Heart right ventricle (tissue), 16 donors: ENCODE data around the gene NIT2. TPM values are rescaled to one million over a fixed set of nuclear protein-coding genes. Genes with fewer than 3 reads are reported as not detected.
"Not testable (repeated sequence)": the region's sequence is repeated elsewhere in the genome, so short reads cannot be mapped to it uniquely, and the experiment has no call there.

Experiments used
- ATAC-seq, 8 donors: fragments of 200-7000 bp; cut with Tn5 transposase; one replicate each; pipeline ENCODE4 v1.9.1; 2020; ENCODE audit warnings: mild to moderate bottlenecking in 8 of 8, moderate library complexity in 8 of 8, moderate number of reproducible peaks in 1 of 8
- DNase-seq, 2 donors: peaks; one replicate each; pipeline ENCODE4 v3.0.0-alpha.2; 2020
- H3K27ac ChIP-seq, 10 donors: fragments of 200-600 bp; sonication (generic) in 2 of 10; one replicate each; pipeline versions ENCODE4 v1.5.0 to v1.8.0; 2020 to 2022; ENCODE audit warnings: mild to moderate bottlenecking in 3 of 10
- H3K27me3 ChIP-seq, 7 donors: fragments of 200-600 bp; one replicate each; pipeline ENCODE4 v1.8.0; 2021 to 2022; ENCODE audit warnings: mild to moderate bottlenecking in 2 of 7
- H3K36me3 ChIP-seq, 9 donors: fragments of 200-600 bp; sonication (generic) in 1 of 9; one replicate each; pipeline versions ENCODE4 v1.5.0 to v1.8.0; 2020 to 2022; ENCODE audit warnings: mild to moderate bottlenecking in 2 of 9
- H3K4me1 ChIP-seq, 9 donors: fragments of 200-600 bp; sonication (generic) in 1 of 9; one replicate each; pipeline versions ENCODE4 v1.5.0 to v1.8.0; 2020 to 2022; ENCODE audit warnings: mild to moderate bottlenecking in 4 of 9
- H3K4me3 ChIP-seq, 10 donors: fragments of 200-600 bp; sonication (generic) in 2 of 10; one replicate each; pipeline versions ENCODE4 v1.5.0 to v1.8.0; 2020 to 2022; ENCODE audit warnings: mild to moderate bottlenecking in 7 of 10, moderate library complexity in 2 of 10
- H3K9me3 ChIP-seq, 11 donors: fragments of 200-600 bp in 10 of 11; sonication (generic) in 2 of 11; one replicate each; pipeline versions ENCODE4 v1.5.0 to v1.8.0; 2013 to 2022; ENCODE audit warnings: mild to moderate bottlenecking in 2 of 11, control low read depth in 1 of 11, moderate library complexity in 1 of 11
- CTCF ChIP-seq, 9 donors: fragments of 200-600 bp; sonication (generic) in 2 of 9; IDR thresholded peaks; one replicate each; pipeline versions ENCODE4 v1.5.0 to v1.8.0; 2021 to 2022; ENCODE audit warnings: antibody characterized with exemption in 9 of 9, mild to moderate bottlenecking in 5 of 9, moderate library complexity in 1 of 9
- WGBS, 2 donors: extraction: QIAGEN DNeasy Blood & Tissue Kit; methylation state at CpG; one replicate each; pipeline ENCODE4 v1.1.7; 2013; ENCODE audit warnings: inconsistent platforms in 1 of 2; 5-methylcytosine and 5-hydroxymethylcytosine counted together
- intact Hi-C, 10 donors: fragments of 100-400 bp; cut with DNase I; formaldehyde crosslinking; loops; one replicate each; pipeline versions ENCODE4 v1.11.1 to v1.14.2; 2022
- polyA plus RNA-seq, 2 donors: library from polyadenylated mRNA; stranded (reverse); fragments of 200-250 nt; gene quantifications; one replicate each; pipeline ENCODE4 v1.2.3, GENCODE V29; 2013
- total RNA-seq, 10 donors: library from RNA; stranded (reverse); fragmentation: NEBNext Ultra II Directional in 3 of 10; extraction: Animal tissue kit (Norgen Biotek cat#: 25700) in 3 of 10; gene quantifications; one replicate each; pipeline versions ENCODE4 v1.2.1 to v1.2.4, GENCODE V29; 2021 to 2023
- donor health status: Arrhythmogenic right ventricular cardiomyopathy.
- donor health status: ischemic (EF 13 %, LVEDD 7.1; RV severe dilation, severe dysfunction).
- donor health status: healthy with polysubstance abuse.
- donor health status: DM: no; HTN: yes; CAD: no.
- donor health status: DM: no; HTN: no; CAD: no.
- donor health status: ischemic (EF 25% LVEDD 6.9; RV normal size, moderate dysfunction).
- donor health status: ischemic (EF 25% LVEDD 5.7; RV mildly dilated, moderate dysfunction).
- donor health status: healthy.
- donor health status: DM: yes; HTN: yes; CAD: no.
- donor health status: Ischemic cardiomyopathy.
- donor health status: ischemic (EF 35%, LVEDD 5.7; RV mildly dilated, moderate dysfunction).
- donor health status: nonischemic (EF 11% LVEDD 7.7; RV severe dilation, severe dysfunction).
- donor health status: DM: yes; HTN: yes; CAD: no.
- donor health status: PGD.
- donor health status: ischemic (EF 29% LVEDD 5.4; RV normal size, mild dysfunction).
- donor health status: nonischemic (EF 23%, LVEDD 6.1; RV moderate dilation, normal function).

The NIT2 gene
- total and polyA plus RNA-seq, 12 donors: 14.7 to 56.7 (median 44.0) TPM

GRCh38 chr3:100338911-100339310 lies 4.4 kb downstream of the NIT2 start:
- intact Hi-C loops: loop anchor here in 3 of 10 donors (5.0 to 10.0 kb wide), 3 partner anchors 63 to 156 kb away; partner anchors contain the start of genes LNP1 (in 1 of the 3), TBC1D23 (in 1 of the 3), TMEM45A (in 1 of the 3) and TOMM70 (in 1 of the 3)
- Histone ChIP-seq H3K36me3 (peaks cover 0 to 52% (median 27%) of the 10 kb centered on the region in 9 donors), H3K9me3 (peaks cover 0 to 11% (median 0%) of the 10 kb centered on the region in 11 donors), H3K4me1 (peaks cover 0 to 20% (median 6%) of the 10 kb centered on the region in 9 donors), H3K27me3 (no peaks in the 10 kb centered on the region), H3K27ac (no peak overlapping the region), H3K4me3 (no peak overlapping the region)
- ATAC-seq (no peak), DNase-seq (peak in 1 of 2 donors; percentile 12)
- TF ChIP-seq CTCF (IDR thresholded peaks at IDR 0.05): no peak
- WGBS, 2 donors: 74 to 75% methylated on average over 10 of the region's 10 CpGs

DNA sequence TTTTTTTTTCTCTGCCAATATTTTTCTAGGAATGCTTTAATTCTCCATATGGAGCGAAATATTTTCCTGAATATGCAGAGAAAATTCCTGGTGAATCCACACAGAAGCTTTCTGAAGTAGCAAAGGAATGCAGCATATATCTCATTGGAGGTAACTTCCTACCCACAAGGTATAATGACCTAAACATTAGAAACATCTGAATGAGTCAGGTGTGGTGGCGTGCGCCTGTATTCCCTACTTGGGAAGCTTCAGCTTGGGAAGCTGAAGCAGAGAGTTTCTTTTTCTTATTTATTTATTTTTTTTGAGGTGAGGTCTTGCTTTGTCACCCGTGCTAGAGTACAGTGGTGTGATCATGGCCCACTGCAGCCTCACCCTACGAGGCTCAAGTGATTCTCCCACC lies 5.2 kb downstream of the NIT2 start:
- Histone ChIP-seq H3K9me3 (peaks cover 0 to 11% (median 0%) of the 10 kb centered on the region in 11 donors), H3K36me3 (peaks cover 0 to 61% (median 27%) of the 10 kb centered on the region in 9 donors), H3K27ac (no peak overlapping the region), H3K4me1 (peaks cover 0 to 22% (median 6%) of the 10 kb centered on the region in 9 donors), H3K27me3 (no peaks in the 10 kb centered on the region), H3K4me3 (no peak overlapping the region)
- DNase-seq (no peak), ATAC-seq (no peak)
- no peak for TF ChIP-seq CTCF (IDR thresholded peaks at IDR 0.05)
- WGBS, 2 donors: 98% methylated on average over 5 of the region's 5 CpGs
- intact Hi-C loops: loop anchor here in 3 of 10 donors (5.0 to 10.0 kb wide), 4 partner anchors 55 to 155 kb away; partner anchors contain the start of genes LNP1 (in 1 of the 3), TBC1D23 (in 1 of the 3), TMEM45A (in 1 of the 3) and TOMM70 (in 1 of the 3)

- H3K36me3 ChIP-seq: peaks cover 0 to 69% (median 32%) of the 10 kb centered on the region in 9 donors
- no peak overlapping the region for H3K4me3 ChIP-seq
- no peak for TF ChIP-seq CTCF (IDR thresholded peaks at IDR 0.05)
- WGBS, 2 donors: 95 to 97% methylated on average over 1 of the region's 1 CpG
- H3K27me3 ChIP-seq: no peaks in the 10 kb centered on the region
- intact Hi-C loops: loop anchor here in 1 of 10 donors (10.0 kb wide), 1 partner anchor 54 kb away; no protein-coding TSS in a partner anchor
- H3K4me1 ChIP-seq: peaks cover 0 to 15% (median 1%) of the 10 kb centered on the region in 9 donors
- no peak for ATAC-seq
- H3K9me3 ChIP-seq: peaks cover 0 to 11% (median 0%) of the 10 kb centered on the region in 11 donors
- no peak overlapping the region for H3K27ac ChIP-seq
- no peak for DNase-seq
These were observed 6.0 kb downstream of the NIT2 start for GRCh38 chr3:100340527-100340926.

DNA sequence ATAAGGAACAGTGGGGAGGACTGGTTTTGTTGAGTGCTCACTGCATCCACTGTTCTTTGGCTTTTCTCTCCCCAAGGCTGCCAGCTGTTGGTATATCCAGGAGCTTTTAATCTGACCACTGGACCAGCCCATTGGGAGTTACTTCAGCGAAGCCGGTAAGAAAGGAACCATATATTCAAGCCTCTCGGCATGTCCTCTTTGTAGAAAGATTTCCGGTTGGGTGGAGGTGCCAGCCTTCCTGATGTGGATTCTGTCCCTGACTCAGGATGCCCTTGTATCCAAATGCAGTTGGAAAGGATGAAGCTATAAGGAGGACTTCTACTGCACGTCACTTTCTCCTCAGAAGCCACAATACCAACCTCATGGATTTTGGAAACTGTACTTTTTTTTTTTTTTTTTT lies 14.2 kb downstream of the NIT2 start:
- no peaks in the 10 kb centered on the region for H3K27me3 ChIP-seq
- no peak for ATAC-seq
- H3K4me3 ChIP-seq: no peak overlapping the region
- H3K4me1 ChIP-seq: peaks cover 0 to 7% (median 0%) of the 10 kb centered on the region in 9 donors
- TF ChIP-seq CTCF (IDR thresholded peaks at IDR 0.05): no peak
- 85 to 90% methylated on average over 5 of the region's 5 CpGs for WGBS, 2 donors
- intact Hi-C loops: loop anchor here in 1 of 10 donors (10.0 kb wide), 1 partner anchor 46 kb away; no protein-coding TSS in a partner anchor
- no peak overlapping the region for H3K27ac ChIP-seq
- DNase-seq: no peak
- H3K36me3 ChIP-seq: peaks cover 0 to 91% (median 45%) of the 10 kb centered on the region in 9 donors
- H3K9me3 ChIP-seq: peaks cover 0 to 3% (median 0%) of the 10 kb centered on the region in 11 donors

GRCh38 chr3:100351770-100352169 lies 17.2 kb downstream of the NIT2 start:
- WGBS, 2 donors: 80 to 100% methylated on average over 1 of the region's 2 CpGs
- H3K36me3 ChIP-seq: peaks cover 0 to 91% (median 35%) of the 10 kb centered on the region in 9 donors
- intact Hi-C loops, H3K27ac ChIP-seq, H3K9me3 ChIP-seq, H3K4me3 ChIP-seq, DNase-seq, ATAC-seq, H3K4me1 ChIP-seq, H3K27me3 ChIP-seq: not testable (repeated sequence)
